ENCODE measurements around the gene RDX. TPM values are rescaled to one million over a fixed set of nuclear protein-coding genes. Genes with fewer than 3 reads are reported as not detected.

Gene RDX
- total RNA-seq, 1 experiment from 2014 or later: 250 TPM

DNA sequence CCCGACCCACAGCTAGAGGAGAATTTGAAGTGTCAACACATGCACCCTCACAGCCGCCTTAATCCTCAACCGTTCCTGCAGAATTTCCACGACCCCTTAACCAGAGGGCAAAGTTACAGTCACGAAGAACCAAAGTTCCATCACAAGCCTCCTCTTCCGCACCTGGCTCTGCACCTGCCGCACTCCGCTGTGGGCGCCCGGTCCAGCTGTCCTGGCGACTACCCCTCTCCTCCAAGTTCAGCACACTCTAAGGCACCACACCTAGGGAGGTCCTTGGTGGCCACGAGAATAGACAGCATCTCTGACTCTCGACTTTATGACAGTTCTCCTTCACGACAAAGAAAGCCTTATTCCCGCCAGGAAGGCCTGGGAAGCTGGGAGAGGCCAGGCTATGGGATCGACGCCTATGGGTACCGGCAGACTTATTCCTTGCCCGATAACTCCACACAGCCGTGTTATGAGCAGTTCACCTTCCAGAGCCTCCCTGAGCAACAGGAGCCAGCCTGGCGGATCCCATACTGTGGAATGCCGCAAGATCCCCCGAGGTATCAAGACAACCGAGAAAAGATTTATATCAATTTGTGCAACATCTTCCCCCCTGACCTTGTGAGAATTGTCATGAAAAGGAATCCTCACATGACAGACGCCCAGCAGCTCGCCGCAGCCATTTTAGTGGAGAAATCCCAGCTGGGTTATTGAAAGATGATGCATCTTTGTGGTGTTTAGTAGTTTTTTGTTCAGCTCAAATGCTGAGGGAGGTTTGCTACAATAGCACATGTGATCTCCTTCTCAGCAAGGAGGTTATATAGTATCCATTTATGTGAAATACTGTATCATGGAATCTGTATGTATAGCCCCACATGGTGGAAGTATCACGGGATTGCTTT lies 131.1 kb downstream of the RDX start:
- DNase-seq: no peak
- H3K27me3 Mint-ChIP-seq (ENCODE audit: insufficient read depth, unreplicated experiment): no peaks in the 10 kb centered on the region
- Histone ChIP-seq H3K27me3 (replicated peaks; ENCODE audit: control insufficient read depth, insufficient read depth, low read length) (no peaks in the 10 kb centered on the region), H3K4me1 (no peaks in the 10 kb centered on the region), H3K4me3 (ENCODE audit: low read depth, low read length) (no peak overlapping the region), H3K36me3 (ENCODE audit: control insufficient read depth, insufficient read depth, low read length) (peaks cover 6% of the 10 kb centered on the region; the same call in 1 of the 2 replicates), H3K9me3 (no peaks in the 10 kb centered on the region)
- peaks cover 25% of the 10 kb centered on the region for H3K36me3 Mint-ChIP-seq (ENCODE audit: insufficient read depth, unreplicated experiment)
- no peak overlapping the region for H3K4me3 Mint-ChIP-seq (ENCODE audit: unreplicated experiment)
- POLR2A ChIA-PET: no interaction called here
- H3K27ac Mint-ChIP-seq (ENCODE audit: unreplicated experiment): no peak overlapping the region
- TF ChIP-seq, protein P1, sequence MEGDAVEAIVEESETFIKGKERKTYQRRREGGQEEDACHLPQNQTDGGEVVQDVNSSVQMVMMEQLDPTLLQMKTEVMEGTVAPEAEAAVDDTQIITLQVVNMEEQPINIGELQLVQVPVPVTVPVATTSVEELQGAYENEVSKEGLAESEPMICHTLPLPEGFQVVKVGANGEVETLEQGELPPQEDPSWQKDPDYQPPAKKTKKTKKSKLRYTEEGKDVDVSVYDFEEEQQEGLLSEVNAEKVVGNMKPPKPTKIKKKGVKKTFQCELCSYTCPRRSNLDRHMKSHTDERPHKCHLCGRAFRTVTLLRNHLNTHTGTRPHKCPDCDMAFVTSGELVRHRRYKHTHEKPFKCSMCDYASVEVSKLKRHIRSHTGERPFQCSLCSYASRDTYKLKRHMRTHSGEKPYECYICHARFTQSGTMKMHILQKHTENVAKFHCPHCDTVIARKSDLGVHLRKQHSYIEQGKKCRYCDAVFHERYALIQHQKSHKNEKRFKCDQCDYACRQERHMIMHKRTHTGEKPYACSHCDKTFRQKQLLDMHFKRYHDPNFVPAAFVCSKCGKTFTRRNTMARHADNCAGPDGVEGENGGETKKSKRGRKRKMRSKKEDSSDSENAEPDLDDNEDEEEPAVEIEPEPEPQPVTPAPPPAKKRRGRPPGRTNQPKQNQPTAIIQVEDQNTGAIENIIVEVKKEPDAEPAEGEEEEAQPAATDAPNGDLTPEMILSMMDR (IDR thresholded peaks at IDR 0.05; ENCODE audit: insufficient read depth in 1 of 2, low read depth in 1 of 2, low read length in 1 of 2, severe bottlenecking in 1 of 2, unreplicated experiment in 1 of 2): no peak
- no peaks in the 10 kb centered on the region for H3K9me3 Mint-ChIP-seq (ENCODE audit: unreplicated experiment)
- intact Hi-C loops (cut with micrococcal nuclease; ENCODE audit: unreplicated experiment): no loop called here
- no peaks in the 10 kb centered on the region for H3K4me1 Mint-ChIP-seq (ENCODE audit: low read depth, unreplicated experiment)
- BruUV-seq (replicated peaks): no TSS peak
- CTCF ChIA-PET: no interaction called here

DNA sequence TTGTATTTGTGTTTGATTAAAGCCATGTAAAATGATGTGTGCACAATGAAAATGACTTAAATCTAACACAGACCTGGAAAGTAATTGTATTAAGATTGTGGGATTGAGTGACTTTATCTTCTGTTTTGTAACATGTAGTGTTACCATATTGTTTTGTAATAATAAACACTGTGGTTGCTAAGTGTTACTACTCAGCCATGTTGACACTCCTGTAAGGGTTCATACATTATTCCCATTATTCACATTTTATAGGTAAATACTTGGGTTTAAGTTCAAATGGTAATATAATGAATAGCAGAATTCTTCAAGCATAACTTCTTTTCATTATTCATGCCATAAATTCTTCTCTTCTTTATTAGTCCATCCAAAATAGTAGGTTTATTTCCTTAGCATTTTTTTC lies 134.2 kb downstream of the RDX start:
- Mint-ChIP-seq H3K27ac (ENCODE audit: unreplicated experiment) (no peak overlapping the region), H3K9me3 (ENCODE audit: unreplicated experiment) (no peaks in the 10 kb centered on the region), H3K4me3 (ENCODE audit: unreplicated experiment) (no peak overlapping the region), H3K27me3 (ENCODE audit: insufficient read depth, unreplicated experiment) (no peaks in the 10 kb centered on the region), H3K4me1 (ENCODE audit: low read depth, unreplicated experiment) (peaks cover 16% of the 10 kb centered on the region), H3K36me3 (ENCODE audit: insufficient read depth, unreplicated experiment) (peaks cover 37% of the 10 kb centered on the region)
- TF ChIP-seq, protein P1 (IDR thresholded peaks at IDR 0.05; ENCODE audit: insufficient read depth in 1 of 2, low read depth in 1 of 2, low read length in 1 of 2, severe bottlenecking in 1 of 2, unreplicated experiment in 1 of 2): no peak
- H3K4me1 ChIP-seq: peaks cover 11% of the 10 kb centered on the region
- H3K9me3 ChIP-seq: no peaks in the 10 kb centered on the region
- POLR2A ChIA-PET: no interaction called here
- H3K36me3 ChIP-seq (ENCODE audit: control insufficient read depth, insufficient read depth, low read length): peaks cover 6% of the 10 kb centered on the region; the same call in 1 of the 2 replicates
- no TSS peak for BruUV-seq (replicated peaks)
- DNase-seq: no peak
- intact Hi-C loops (cut with micrococcal nuclease; ENCODE audit: unreplicated experiment): no loop called here
- H3K27me3 ChIP-seq (replicated peaks; ENCODE audit: control insufficient read depth, insufficient read depth, low read length): no peaks in the 10 kb centered on the region
- CTCF ChIA-PET: no interaction called here
- H3K4me3 ChIP-seq (ENCODE audit: low read depth, low read length): no peak overlapping the region

DNA sequence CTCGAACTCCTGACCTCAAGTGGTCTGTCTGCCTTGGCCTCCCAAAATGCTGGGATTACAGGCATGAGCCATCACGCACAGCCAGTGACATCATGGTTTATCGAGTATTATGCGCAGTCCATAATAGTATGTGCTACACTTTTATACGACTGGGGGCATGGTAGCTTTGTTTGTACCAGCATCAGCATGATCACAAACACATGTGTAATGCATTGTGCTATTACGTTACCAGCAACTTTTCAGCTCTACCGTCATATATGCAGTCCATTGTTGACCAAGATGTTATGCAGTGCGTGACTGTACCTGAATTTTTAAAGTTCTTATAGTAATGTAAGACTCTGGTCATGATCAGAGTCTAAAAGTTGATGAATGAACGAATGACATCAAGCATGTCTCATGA lies 135.4 kb downstream of the RDX start:
- H3K27ac Mint-ChIP-seq (ENCODE audit: unreplicated experiment): no peak overlapping the region
- CTCF ChIA-PET: no interaction called here
- Histone ChIP-seq H3K36me3 (ENCODE audit: control insufficient read depth, insufficient read depth, low read length) (peaks cover 6% of the 10 kb centered on the region; the same call in 1 of the 2 replicates), H3K4me1 (peaks cover 11% of the 10 kb centered on the region), H3K9me3 (no peaks in the 10 kb centered on the region), H3K27me3 (replicated peaks; ENCODE audit: control insufficient read depth, insufficient read depth, low read length) (no peaks in the 10 kb centered on the region), H3K4me3 (ENCODE audit: low read depth, low read length) (no peak overlapping the region)
- H3K27me3 Mint-ChIP-seq (ENCODE audit: insufficient read depth, unreplicated experiment): no peaks in the 10 kb centered on the region
- peaks cover 16% of the 10 kb centered on the region for H3K4me1 Mint-ChIP-seq (ENCODE audit: low read depth, unreplicated experiment)
- TF ChIP-seq, protein P1 (IDR thresholded peaks at IDR 0.05; ENCODE audit: insufficient read depth in 1 of 2, low read depth in 1 of 2, low read length in 1 of 2, severe bottlenecking in 1 of 2, unreplicated experiment in 1 of 2): no peak
- intact Hi-C loops (cut with micrococcal nuclease; ENCODE audit: unreplicated experiment): no loop called here
- no peak overlapping the region for H3K4me3 Mint-ChIP-seq (ENCODE audit: unreplicated experiment)
- POLR2A ChIA-PET: no interaction called here
- no peak for DNase-seq
- H3K9me3 Mint-ChIP-seq (ENCODE audit: unreplicated experiment): no peaks in the 10 kb centered on the region
- BruUV-seq (replicated peaks): no TSS peak
- peaks cover 46% of the 10 kb centered on the region for H3K36me3 Mint-ChIP-seq (ENCODE audit: insufficient read depth, unreplicated experiment)
